ENCODE measurements around the gene ABCB8.
"Not testable (repeated sequence)": the region's sequence is repeated elsewhere in the genome, so short reads cannot be mapped to it uniquely, and the experiment has no call there.

Gene ABCB8

GRCh38 chr7:151005566-151005965 is 22.7 kb upstream of the ABCB8 start:
- in situ Hi-C loops (cut with MboI; ENCODE audit: low sequenced_read_pairs), result no loop called here
- no peaks in the 10 kb centered on the region for H3K9me3 ChIP-seq
- H3K36me3 ChIP-seq (replicated peaks), result no peaks in the 10 kb centered on the region
- H3K27me3 ChIP-seq (ENCODE audit: low read depth), result no peaks in the 10 kb centered on the region
- no peak for DNase-seq (ENCODE audit: low spot score in 2 of 2)
- H3K4me1 ChIP-seq, result no peaks in the 10 kb centered on the region; the same call in 1 of the 2 replicates
- no peak overlapping the region for H3K4me3 ChIP-seq

GRCh38 chr7:151006590-151007300 is 21.5 kb upstream of the ABCB8 start:
- H3K4me1 ChIP-seq, result no peaks in the 10 kb centered on the region; the same call in 1 of the 2 replicates
- no peaks in the 10 kb centered on the region for H3K36me3 ChIP-seq (replicated peaks)
- no peaks in the 10 kb centered on the region for H3K27me3 ChIP-seq (ENCODE audit: low read depth)
- H3K4me3 ChIP-seq, result no peak overlapping the region
- in situ Hi-C loops (cut with MboI; ENCODE audit: low sequenced_read_pairs), result no loop called here
- no peak for DNase-seq (ENCODE audit: low spot score in 2 of 2)
- no peaks in the 10 kb centered on the region for H3K9me3 ChIP-seq

- Histone ChIP-seq H3K36me3 (replicated peaks) (no peaks in the 10 kb centered on the region), H3K9me3 (no peaks in the 10 kb centered on the region), H3K4me3 (no peak overlapping the region), H3K4me1 (no peaks in the 10 kb centered on the region; the same call in 1 of the 2 replicates), H3K27me3 (ENCODE audit: low read depth) (no peaks in the 10 kb centered on the region)
- no peak for DNase-seq (ENCODE audit: low spot score in 2 of 2)
- in situ Hi-C loops (cut with MboI; ENCODE audit: low sequenced_read_pairs), result no loop called here
Measured at GRCh38 chr7:151007469-151007898, 20.8 kb upstream of the ABCB8 start.

GRCh38 chr7:151008143-151008510 is 20.1 kb upstream of the ABCB8 start:
- Histone ChIP-seq H3K4me1 (no peaks in the 10 kb centered on the region; the same call in 1 of the 2 replicates), H3K4me3 (no peak overlapping the region), H3K27me3 (ENCODE audit: low read depth) (no peaks in the 10 kb centered on the region), H3K36me3 (replicated peaks) (no peaks in the 10 kb centered on the region), H3K9me3 (no peaks in the 10 kb centered on the region)
- no peak for DNase-seq (ENCODE audit: low spot score in 2 of 2)
- in situ Hi-C loops (cut with MboI; ENCODE audit: low sequenced_read_pairs), result no loop called here

GRCh38 chr7:151008511-151009323 is 19.5 kb upstream of the ABCB8 start:
- in situ Hi-C loops (cut with MboI; ENCODE audit: low sequenced_read_pairs), result no loop called here
- Histone ChIP-seq H3K4me3 (no peak overlapping the region), H3K4me1 (no peaks in the 10 kb centered on the region), H3K9me3 (no peaks in the 10 kb centered on the region), H3K36me3 (replicated peaks) (no peaks in the 10 kb centered on the region), H3K27me3 (ENCODE audit: low read depth) (no peaks in the 10 kb centered on the region)
- peak in 1 of 2 experiments; percentile 60 for DNase-seq (ENCODE audit: low spot score in 2 of 2)

GRCh38 chr7:151009327-151010036 is 18.8 kb upstream of the ABCB8 start:
- in situ Hi-C loops (cut with MboI; ENCODE audit: low sequenced_read_pairs), result no loop called here
- H3K9me3 ChIP-seq, result no peaks in the 10 kb centered on the region
- no peak overlapping the region for H3K4me3 ChIP-seq
- no peaks in the 10 kb centered on the region for H3K27me3 ChIP-seq (ENCODE audit: low read depth)
- H3K4me1 ChIP-seq, result no peaks in the 10 kb centered on the region
- no peak for DNase-seq (ENCODE audit: low spot score in 2 of 2)
- no peaks in the 10 kb centered on the region for H3K36me3 ChIP-seq (replicated peaks)

GRCh38 chr7:151010037-151010306 is 18.3 kb upstream of the ABCB8 start:
- no peak for DNase-seq (ENCODE audit: low spot score in 2 of 2)
- H3K36me3 ChIP-seq (replicated peaks), result no peaks in the 10 kb centered on the region
- H3K9me3 ChIP-seq, result no peaks in the 10 kb centered on the region
- no peaks in the 10 kb centered on the region for H3K27me3 ChIP-seq (ENCODE audit: low read depth)
- no peak overlapping the region for H3K4me3 ChIP-seq
- in situ Hi-C loops (cut with MboI; ENCODE audit: low sequenced_read_pairs), result no loop called here
- H3K4me1 ChIP-seq, result no peaks in the 10 kb centered on the region

GRCh38 chr7:151010307-151011096 is 17.7 kb upstream of the ABCB8 start:
- Histone ChIP-seq H3K27me3 (ENCODE audit: low read depth) (no peaks in the 10 kb centered on the region), H3K4me1 (no peaks in the 10 kb centered on the region), H3K36me3 (replicated peaks) (no peaks in the 10 kb centered on the region), H3K4me3 (no peak overlapping the region), H3K9me3 (no peaks in the 10 kb centered on the region)
- DNase-seq (ENCODE audit: low spot score in 2 of 2), result no peak
- in situ Hi-C loops (cut with MboI; ENCODE audit: low sequenced_read_pairs), result no loop called here

GRCh38 chr7:151011097-151011409 is 17.2 kb upstream of the ABCB8 start:
- H3K4me3 ChIP-seq, result no peak overlapping the region
- no peak for DNase-seq (ENCODE audit: low spot score in 2 of 2)
- no peaks in the 10 kb centered on the region for H3K36me3 ChIP-seq (replicated peaks)
- H3K27me3 ChIP-seq (ENCODE audit: low read depth), result no peaks in the 10 kb centered on the region
- no peaks in the 10 kb centered on the region for H3K9me3 ChIP-seq
- no peaks in the 10 kb centered on the region for H3K4me1 ChIP-seq
- in situ Hi-C loops (cut with MboI; ENCODE audit: low sequenced_read_pairs), result no loop called here

GRCh38 chr7:151011616-151012015 is 16.6 kb upstream of the ABCB8 start:
- H3K9me3 ChIP-seq; H3K36me3 ChIP-seq (replicated peaks); H3K4me3 ChIP-seq; H3K4me1 ChIP-seq; in situ Hi-C loops (cut with MboI; ENCODE audit: low sequenced_read_pairs); DNase-seq (ENCODE audit: low spot score in 2 of 2); H3K27me3 ChIP-seq (ENCODE audit: low read depth): not testable (repeated sequence)

GRCh38 chr7:151012031-151012692 is 16.1 kb upstream of the ABCB8 start:
- no peak for DNase-seq (ENCODE audit: low spot score in 2 of 2)
- H3K27me3 ChIP-seq (ENCODE audit: low read depth), result no peaks in the 10 kb centered on the region
- no peak overlapping the region for H3K4me3 ChIP-seq
- in situ Hi-C loops (cut with MboI; ENCODE audit: low sequenced_read_pairs), result no loop called here
- H3K9me3 ChIP-seq, result no peaks in the 10 kb centered on the region
- H3K36me3 ChIP-seq (replicated peaks), result no peaks in the 10 kb centered on the region
- no peaks in the 10 kb centered on the region for H3K4me1 ChIP-seq

GRCh38 chr7:151012911-151013347 is 15.3 kb upstream of the ABCB8 start:
- Histone ChIP-seq H3K36me3 (replicated peaks) (no peaks in the 10 kb centered on the region), H3K4me1 (peaks cover 2% of the 10 kb centered on the region), H3K9me3 (no peaks in the 10 kb centered on the region), H3K4me3 (no peak overlapping the region), H3K27me3 (ENCODE audit: low read depth) (no peaks in the 10 kb centered on the region)
- peak; percentile 40 to 70 for DNase-seq (ENCODE audit: low spot score in 2 of 2)
- in situ Hi-C loops (cut with MboI; ENCODE audit: low sequenced_read_pairs), result no loop called here

GRCh38 chr7:151013356-151013732 is 14.9 kb upstream of the ABCB8 start:
- peaks cover 6% of the 10 kb centered on the region for H3K4me1 ChIP-seq
- DNase-seq (ENCODE audit: low spot score in 2 of 2), result no peak
- no peak overlapping the region for H3K4me3 ChIP-seq
- H3K9me3 ChIP-seq, result no peaks in the 10 kb centered on the region
- H3K36me3 ChIP-seq (replicated peaks), result no peaks in the 10 kb centered on the region
- H3K27me3 ChIP-seq (ENCODE audit: low read depth), result no peaks in the 10 kb centered on the region
- in situ Hi-C loops (cut with MboI; ENCODE audit: low sequenced_read_pairs), result no loop called here
